DOHH2 (cell line): ENCODE results near the gene NYNRIN.

Source experiments
- H3F3A ChIP-seq: fragments of 200-600 bp; sonication (generic), shearing (Covaris generic); 2 replicates; pipeline ENCODE4 v1.6.0; 2016; ENCODE audit warnings: antibody characterized with exemption, mild to moderate bottlenecking; ENCODE audit not compliant: control insufficient read depth, insufficient read depth
- H3K27ac ChIP-seq: fragments of 200-600 bp; sonication (generic); 2 replicates; pipeline ENCODE4 v1.5.1; 2014; ENCODE audit warnings: low read depth, mild to moderate bottlenecking, low read length, moderate library complexity
- H3K27me3 ChIP-seq: fragments of 200-600 bp; sonication (generic); 2 replicates; pipeline ENCODE4 v1.6.1; 2014; ENCODE audit warnings: mild to moderate bottlenecking, low read length, mixed read lengths; ENCODE audit not compliant: control insufficient read depth
- H3K36me3 ChIP-seq: fragments of 200-600 bp; sonication (generic); 2 replicates; pipeline ENCODE4 v1.6.1; 2014; ENCODE audit warnings: mild to moderate bottlenecking, low read length, moderate library complexity, mixed read lengths; ENCODE audit not compliant: control insufficient read depth
- H3K4me1 ChIP-seq: fragments of 200-600 bp; sonication (generic); 2 replicates; pipeline ENCODE4 v1.6.1; 2014; ENCODE audit warnings: mild to moderate bottlenecking, low read length, mixed read lengths; ENCODE audit not compliant: control insufficient read depth
- H3K4me2 ChIP-seq: fragments of 200-600 bp; sonication (generic); 2 replicates; pipeline ENCODE4 v1.6.0; 2014; ENCODE audit warnings: mild to moderate bottlenecking, low read length, moderate library complexity
- H3K4me3 ChIP-seq: fragments of 200-600 bp; sonication (generic); 2 replicates; pipeline ENCODE4 v1.5.1; 2014; ENCODE audit warnings: mild to moderate bottlenecking, low read length, mixed read lengths
- H3K79me2 ChIP-seq: fragments of 200-600 bp; sonication (generic); 2 replicates; pipeline ENCODE4 v1.6.1; 2014; ENCODE audit warnings: mild to moderate bottlenecking, low read length, mixed read lengths; ENCODE audit not compliant: control insufficient read depth
- H3K9me2 ChIP-seq: fragments of 200-600 bp; sonication (generic); replicated peaks from 2 replicates; pipeline ENCODE4 v1.6.1; 2014; ENCODE audit warnings: mild to moderate bottlenecking, low read length, mixed read lengths; ENCODE audit not compliant: control insufficient read depth
- H3K9me3 ChIP-seq: fragments of 200-600 bp; sonication (generic); 2 replicates; pipeline ENCODE4 v1.6.1; 2014; ENCODE audit warnings: antibody characterized with exemption, low read length, mixed read lengths; ENCODE audit not compliant: control insufficient read depth, insufficient read depth
- H4K20me1 ChIP-seq: fragments of 200-600 bp; sonication (generic); 2 replicates; pipeline ENCODE4 v1.6.0; 2014; ENCODE audit warnings: low read depth, mild to moderate bottlenecking, antibody characterized with exemption, low read length, moderate library complexity; ENCODE audit not compliant: control insufficient read depth, insufficient read depth
- EZH2phosphoT487 ChIP-seq: fragments of 200-600 bp; sonication (generic); IDR thresholded peaks from 2 replicates; pipeline ENCODE4 v1.6.1; 2017; ENCODE audit warnings: borderline replicate concordance, mild to moderate bottlenecking, antibody characterized with exemption, low read length, moderate library complexity, mixed read lengths
- TF ChIP-seq, protein P1 (sequence below): fragments of 200-600 bp; sonication (generic); IDR thresholded peaks from one replicate; pipeline ENCODE4 v1.5.1; 2014; ENCODE audit warnings: antibody characterized with exemption, mild to moderate bottlenecking, low read depth, low read length; ENCODE audit not compliant: poor library complexity, severe bottlenecking

Gene NYNRIN

DNA sequence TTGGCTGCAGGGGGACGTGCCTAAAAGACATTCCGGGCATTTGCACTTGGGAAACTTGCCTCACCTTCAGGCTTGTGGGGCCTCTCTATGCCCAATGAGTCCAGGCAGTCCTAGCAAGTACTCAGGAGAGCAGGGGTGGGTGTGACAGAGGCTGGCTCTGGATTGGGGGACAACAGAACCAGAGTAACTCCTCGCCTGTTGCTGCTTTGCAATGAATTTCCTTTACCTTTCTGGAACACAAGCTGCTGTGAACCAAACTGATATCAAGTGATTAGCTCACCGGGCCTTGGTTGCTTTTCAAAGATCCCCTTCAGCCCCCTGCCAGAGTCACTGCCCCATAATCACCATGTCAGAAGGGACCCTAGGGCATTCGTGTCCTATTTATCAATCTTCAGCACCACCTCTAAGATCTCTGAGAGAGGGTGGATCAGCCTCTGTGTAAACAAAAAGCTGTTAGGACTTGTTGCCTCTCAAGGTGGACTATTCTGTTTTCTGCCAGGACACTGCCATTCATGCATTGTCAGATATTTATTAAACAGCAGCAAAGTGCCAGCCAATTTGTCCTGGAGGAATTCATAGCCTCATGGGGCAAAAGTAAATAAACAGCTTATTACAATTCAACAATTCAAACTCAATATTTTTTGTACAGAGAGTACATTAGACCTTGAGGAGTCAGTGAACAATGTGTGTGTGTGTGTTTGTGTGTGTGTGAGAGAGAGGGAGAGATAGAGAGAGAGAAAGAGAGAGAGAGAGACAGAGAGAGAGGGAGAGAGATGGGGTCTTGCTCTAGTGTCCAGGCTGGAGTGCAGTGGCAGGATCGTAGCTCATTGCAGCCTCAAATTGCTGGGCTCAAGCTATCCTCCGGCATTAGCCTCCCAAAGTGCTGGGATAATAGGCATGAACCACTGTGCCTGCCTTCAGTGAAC is 19.6 kb upstream of the NYNRIN start:
- Histone ChIP-seq H3K27ac (no peak overlapping the region), H3K4me1 (no peaks in the 10 kb centered on the region), H4K20me1 (no peaks in the 10 kb centered on the region), H3K27me3 (peaks cover 3% of the 10 kb centered on the region; the same call in 1 of the 2 replicates), H3K4me2 (no peak overlapping the region), H3K79me2 (no peaks in the 10 kb centered on the region), H3F3A (no peaks in the 10 kb centered on the region), H3K36me3 (peaks cover 17% of the 10 kb centered on the region), H3K9me2 (no peaks in the 10 kb centered on the region), H3K9me3 (no peaks in the 10 kb centered on the region), H3K4me3 (no peak overlapping the region)
- TF ChIP-seq EZH2phosphoT487 = no peak
- TF ChIP-seq, protein P1, sequence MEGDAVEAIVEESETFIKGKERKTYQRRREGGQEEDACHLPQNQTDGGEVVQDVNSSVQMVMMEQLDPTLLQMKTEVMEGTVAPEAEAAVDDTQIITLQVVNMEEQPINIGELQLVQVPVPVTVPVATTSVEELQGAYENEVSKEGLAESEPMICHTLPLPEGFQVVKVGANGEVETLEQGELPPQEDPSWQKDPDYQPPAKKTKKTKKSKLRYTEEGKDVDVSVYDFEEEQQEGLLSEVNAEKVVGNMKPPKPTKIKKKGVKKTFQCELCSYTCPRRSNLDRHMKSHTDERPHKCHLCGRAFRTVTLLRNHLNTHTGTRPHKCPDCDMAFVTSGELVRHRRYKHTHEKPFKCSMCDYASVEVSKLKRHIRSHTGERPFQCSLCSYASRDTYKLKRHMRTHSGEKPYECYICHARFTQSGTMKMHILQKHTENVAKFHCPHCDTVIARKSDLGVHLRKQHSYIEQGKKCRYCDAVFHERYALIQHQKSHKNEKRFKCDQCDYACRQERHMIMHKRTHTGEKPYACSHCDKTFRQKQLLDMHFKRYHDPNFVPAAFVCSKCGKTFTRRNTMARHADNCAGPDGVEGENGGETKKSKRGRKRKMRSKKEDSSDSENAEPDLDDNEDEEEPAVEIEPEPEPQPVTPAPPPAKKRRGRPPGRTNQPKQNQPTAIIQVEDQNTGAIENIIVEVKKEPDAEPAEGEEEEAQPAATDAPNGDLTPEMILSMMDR = no peak

DNA sequence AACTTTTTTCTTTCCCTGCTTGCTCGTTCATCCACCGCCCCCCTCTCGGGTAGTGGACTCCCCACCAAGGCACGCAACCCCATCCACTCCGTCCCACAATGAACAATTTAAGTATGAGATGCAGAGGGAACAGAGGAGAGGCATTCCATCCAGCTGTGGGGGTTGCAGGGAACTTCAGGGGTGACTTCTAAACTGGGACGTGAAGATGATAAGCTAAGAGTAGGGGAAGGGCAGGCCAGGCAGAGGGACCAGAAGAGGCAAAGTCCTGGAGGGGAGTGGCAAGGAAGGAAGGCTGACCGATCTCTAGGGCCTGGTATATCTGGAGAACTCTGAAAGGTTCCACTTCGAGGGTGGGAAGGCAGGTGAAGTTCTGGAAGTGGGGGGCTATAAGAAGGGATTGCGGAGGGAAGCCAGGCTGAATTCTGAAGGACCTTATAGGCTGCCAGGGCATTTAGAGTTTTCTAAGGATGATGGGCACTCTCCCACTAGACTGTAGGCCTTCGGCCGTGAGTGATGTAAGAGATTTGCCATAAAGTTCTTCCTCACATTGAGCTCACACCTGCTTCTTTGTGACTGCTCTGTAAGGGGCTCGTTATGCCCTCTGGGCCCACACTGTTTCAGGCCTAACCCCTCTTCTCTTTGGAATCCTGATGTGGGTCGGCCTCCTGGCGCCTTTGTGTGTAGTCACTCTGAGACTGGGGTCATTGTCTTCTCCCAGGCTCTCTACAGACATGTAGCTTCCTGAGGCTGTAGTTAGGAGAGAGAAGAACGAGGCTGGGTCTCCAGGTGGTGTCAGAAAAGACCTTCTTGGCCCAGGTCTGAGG is 18.7 kb upstream of the NYNRIN start:
- H3K4me3 ChIP-seq = no peak overlapping the region
- peaks cover 11% of the 10 kb centered on the region; the same call in 1 of the 2 replicates for H3K36me3 ChIP-seq
- H3K79me2 ChIP-seq = no peaks in the 10 kb centered on the region
- H3K4me1 ChIP-seq = no peaks in the 10 kb centered on the region
- H3F3A ChIP-seq = no peaks in the 10 kb centered on the region
- TF ChIP-seq, protein P1 = no peak
- no peak for TF ChIP-seq EZH2phosphoT487
- no peaks in the 10 kb centered on the region for H4K20me1 ChIP-seq
- H3K9me2 ChIP-seq = no peaks in the 10 kb centered on the region
- peaks cover 4% of the 10 kb centered on the region; the same call in 1 of the 2 replicates for H3K27me3 ChIP-seq
- H3K9me3 ChIP-seq = no peaks in the 10 kb centered on the region
- H3K4me2 ChIP-seq = no peak overlapping the region
- H3K27ac ChIP-seq = no peak overlapping the region

DNA sequence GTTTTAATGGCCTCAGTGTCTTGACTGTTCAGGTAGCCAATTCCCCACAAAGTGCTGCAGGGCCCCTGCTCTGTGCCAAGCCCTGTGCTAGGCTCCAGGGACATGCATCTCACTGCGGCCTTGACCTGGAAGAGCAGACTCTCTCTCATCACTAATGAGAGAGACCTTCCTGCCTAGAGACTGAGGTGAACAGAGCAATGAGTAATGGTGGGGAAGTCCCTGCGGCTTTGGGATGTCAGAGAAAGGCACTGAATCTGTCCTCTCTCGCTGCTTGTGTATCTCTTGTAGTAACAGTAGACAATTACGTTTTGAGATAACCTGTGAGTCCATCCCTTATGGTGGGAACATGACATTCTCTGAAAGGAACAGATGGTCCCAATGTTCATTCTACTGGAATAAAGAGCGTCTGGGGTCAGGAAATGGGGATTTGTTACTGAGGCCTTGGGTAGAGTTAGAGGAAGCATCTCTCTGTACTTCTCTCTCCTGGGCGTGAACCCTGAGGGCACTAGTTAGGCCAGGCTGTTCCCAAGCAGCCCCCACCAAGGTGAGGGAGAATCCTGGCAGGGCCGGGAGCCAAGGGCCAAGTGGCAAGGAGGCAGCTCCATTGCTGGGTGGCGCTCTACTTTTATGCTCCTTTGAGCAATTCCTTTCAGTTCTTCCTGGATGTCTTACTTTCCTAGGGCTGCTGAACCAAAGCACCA is 17.3 kb upstream of the NYNRIN start:
- H4K20me1 ChIP-seq = no peaks in the 10 kb centered on the region
- H3K27ac ChIP-seq = no peak overlapping the region
- H3K4me3 ChIP-seq = no peak overlapping the region
- H3K4me2 ChIP-seq = no peak overlapping the region
- peaks cover 4% of the 10 kb centered on the region; the same call in 1 of the 2 replicates for H3K27me3 ChIP-seq
- H3K36me3 ChIP-seq = peaks cover under 1% of the 10 kb centered on the region; the same call in 1 of the 2 replicates
- no peaks in the 10 kb centered on the region for H3F3A ChIP-seq
- TF ChIP-seq EZH2phosphoT487 = no peak
- TF ChIP-seq, protein P1 = no peak
- no peaks in the 10 kb centered on the region for H3K9me2 ChIP-seq
- H3K4me1 ChIP-seq = no peaks in the 10 kb centered on the region
- H3K79me2 ChIP-seq = no peaks in the 10 kb centered on the region
- no peaks in the 10 kb centered on the region for H3K9me3 ChIP-seq
